Measurements from ENCODE around the gene ATP6V0E2.

The ATP6V0E2 gene

DNA sequence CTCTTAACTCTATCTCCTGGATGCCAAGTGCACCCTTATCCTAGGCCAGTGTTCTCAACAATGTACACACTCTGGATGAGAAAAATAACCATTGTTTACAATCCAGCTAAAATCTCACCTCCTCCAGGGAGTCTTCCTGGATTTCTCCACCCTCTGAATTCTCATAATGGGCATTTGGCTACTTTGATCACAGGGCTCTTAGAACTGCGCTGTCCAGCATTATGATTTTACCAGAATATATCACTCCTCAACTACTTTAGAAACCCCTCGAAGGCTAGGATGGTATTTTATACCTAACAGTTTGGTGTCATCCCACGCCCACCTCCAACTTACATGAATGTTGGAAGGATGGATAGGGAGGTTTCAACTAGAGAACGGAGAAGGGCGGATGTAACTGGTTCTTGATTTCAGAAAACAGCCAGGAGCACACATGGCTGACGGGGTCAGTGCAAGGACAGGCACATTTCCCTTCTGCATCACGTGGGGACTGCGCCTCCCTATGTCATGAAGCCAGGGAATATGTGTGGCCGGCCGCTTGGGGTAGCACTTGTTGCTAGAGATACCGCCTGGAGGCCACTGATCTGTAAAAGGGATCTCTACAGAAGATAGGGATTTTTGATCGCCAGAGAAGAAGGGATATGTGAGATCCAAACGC is 1.2 kb upstream of the ATP6V0E2 start:
- TF ChIP-seq, protein P1, sequence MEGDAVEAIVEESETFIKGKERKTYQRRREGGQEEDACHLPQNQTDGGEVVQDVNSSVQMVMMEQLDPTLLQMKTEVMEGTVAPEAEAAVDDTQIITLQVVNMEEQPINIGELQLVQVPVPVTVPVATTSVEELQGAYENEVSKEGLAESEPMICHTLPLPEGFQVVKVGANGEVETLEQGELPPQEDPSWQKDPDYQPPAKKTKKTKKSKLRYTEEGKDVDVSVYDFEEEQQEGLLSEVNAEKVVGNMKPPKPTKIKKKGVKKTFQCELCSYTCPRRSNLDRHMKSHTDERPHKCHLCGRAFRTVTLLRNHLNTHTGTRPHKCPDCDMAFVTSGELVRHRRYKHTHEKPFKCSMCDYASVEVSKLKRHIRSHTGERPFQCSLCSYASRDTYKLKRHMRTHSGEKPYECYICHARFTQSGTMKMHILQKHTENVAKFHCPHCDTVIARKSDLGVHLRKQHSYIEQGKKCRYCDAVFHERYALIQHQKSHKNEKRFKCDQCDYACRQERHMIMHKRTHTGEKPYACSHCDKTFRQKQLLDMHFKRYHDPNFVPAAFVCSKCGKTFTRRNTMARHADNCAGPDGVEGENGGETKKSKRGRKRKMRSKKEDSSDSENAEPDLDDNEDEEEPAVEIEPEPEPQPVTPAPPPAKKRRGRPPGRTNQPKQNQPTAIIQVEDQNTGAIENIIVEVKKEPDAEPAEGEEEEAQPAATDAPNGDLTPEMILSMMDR (IDR thresholded peaks at IDR 0.05; ENCODE audit: low read depth, low read length, missing control alignments) = no peak
- H3K4me3 ChIP-seq (ENCODE audit: low read depth, low read length) = peak overlapping the region; percentile 86
- DNase-seq (ENCODE audit: low read depth) = no peak

GRCh38 chr7:149873970-149874643 is 338 bp downstream of the ATP6V0E2 start:
- no peak for DNase-seq (ENCODE audit: low read depth)
- TF ChIP-seq, protein P1 (IDR thresholded peaks at IDR 0.05; ENCODE audit: low read depth, low read length, missing control alignments) = no peak
- H3K4me3 ChIP-seq (ENCODE audit: low read depth, low read length) = peak overlapping the region; percentile 86

DNA sequence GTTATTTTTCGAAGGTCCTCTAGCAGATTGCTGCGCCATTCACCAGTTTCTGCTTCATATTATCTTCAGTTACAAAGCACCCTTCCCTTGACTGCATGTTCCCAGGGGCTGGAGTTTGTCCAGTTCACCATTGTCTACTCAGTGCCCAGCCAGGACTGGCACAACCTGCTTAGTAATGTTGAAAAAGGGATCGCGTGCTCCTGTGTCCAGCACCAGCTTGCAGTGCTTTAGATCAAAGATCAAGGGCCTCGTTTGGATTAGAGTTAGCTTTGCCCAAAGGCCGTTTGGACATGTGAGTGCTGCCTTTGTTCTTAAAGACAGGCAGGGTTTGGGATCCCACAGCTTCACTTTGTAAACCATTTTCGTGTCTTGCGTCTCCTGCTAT is 867 bp downstream of the ATP6V0E2 start:
- H3K4me3 ChIP-seq (ENCODE audit: low read depth, low read length) = peak overlapping the region; percentile 86
- TF ChIP-seq, protein P1 (IDR thresholded peaks at IDR 0.05; ENCODE audit: low read depth, low read length, missing control alignments) = no peak
- no peak for DNase-seq (ENCODE audit: low read depth)

GRCh38 chr7:149875396-149875795 is 1.6 kb downstream of the ATP6V0E2 start:
- DNase-seq (ENCODE audit: low read depth) = no peak
- TF ChIP-seq, protein P1 (IDR thresholded peaks at IDR 0.05; ENCODE audit: low read depth, low read length, missing control alignments) = no peak
- no peak overlapping the region for H3K4me3 ChIP-seq (ENCODE audit: low read depth, low read length)

DNA sequence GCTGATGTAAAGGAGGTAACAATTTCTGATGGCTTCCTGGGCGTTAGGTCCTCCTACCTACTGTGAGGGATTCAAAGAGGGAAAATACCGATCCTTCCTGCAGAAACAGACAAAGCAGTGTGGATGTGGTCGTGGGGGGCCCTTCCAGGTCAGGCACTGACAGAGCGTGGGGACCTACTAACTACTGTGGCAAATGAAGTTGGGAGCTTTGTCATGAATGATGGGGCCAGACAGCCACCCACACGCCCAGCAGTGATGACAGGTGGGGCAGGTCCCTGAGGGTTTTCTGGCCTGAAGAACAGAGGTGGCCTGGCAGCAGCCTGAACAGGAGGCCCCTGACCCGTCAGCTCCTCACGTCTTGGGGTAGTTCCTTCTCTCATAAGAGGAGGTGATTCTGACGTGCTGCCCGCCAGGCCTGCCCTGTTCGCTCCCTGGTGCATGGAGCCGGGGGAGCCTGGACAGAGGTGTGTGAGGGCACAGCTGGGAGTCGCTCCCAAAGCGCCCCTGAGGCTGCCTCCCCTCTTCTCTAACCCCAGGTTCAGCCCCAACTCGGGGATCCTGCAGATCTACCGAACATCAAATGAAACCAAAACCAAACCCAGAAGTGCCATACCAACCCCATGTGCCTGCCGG is 4.2 kb downstream of the ATP6V0E2 start:
- DNase-seq (ENCODE audit: low read depth) = no peak
- TF ChIP-seq, protein P1 (IDR thresholded peaks at IDR 0.05; ENCODE audit: low read depth, low read length, missing control alignments) = no peak
- H3K4me3 ChIP-seq (ENCODE audit: low read depth, low read length) = no peak overlapping the region

- TF ChIP-seq, protein P1 (IDR thresholded peaks at IDR 0.05; ENCODE audit: low read depth, low read length, missing control alignments) = no peak
- DNase-seq (ENCODE audit: low read depth) = no peak
- no peak overlapping the region for H3K4me3 ChIP-seq (ENCODE audit: low read depth, low read length)
Measured at GRCh38 chr7:149878523-149878921, 4.8 kb downstream of the ATP6V0E2 start.
